ENCODE results near the gene MISP3.

The MISP3 gene

GRCh38 chr19:14062558-14062855, 10.1 kb upstream of the MISP3 start:
- no peak for TF ChIP-seq EP300 (IDR thresholded peaks at IDR 0.05; ENCODE audit: borderline replicate concordance)
- no peak for TF ChIP-seq CREB1 (IDR thresholded peaks at IDR 0.05; ENCODE audit: low read depth)
- TF ChIP-seq FOXM1 (IDR thresholded peaks at IDR 0.05; ENCODE audit: borderline replicate concordance, low read depth) = no peak
- no peak for TF ChIP-seq ZBTB7A (IDR thresholded peaks at IDR 0.05; ENCODE audit: low read depth)
- no peak for TF ChIP-seq YY1 (IDR thresholded peaks at IDR 0.05; ENCODE audit: low read depth)
- no peak for TF ChIP-seq EGR1 (IDR thresholded peaks at IDR 0.05)
- no peak for TF ChIP-seq REST (IDR thresholded peaks at IDR 0.05; ENCODE audit: low read depth)
- TF ChIP-seq USF1 (IDR thresholded peaks at IDR 0.05) = no peak
- no peak for TF ChIP-seq TCF12 (IDR thresholded peaks at IDR 0.05; ENCODE audit: low read depth)
- TF ChIP-seq MAX (IDR thresholded peaks at IDR 0.05) = no peak
- no peak for TF ChIP-seq CEBPB (IDR thresholded peaks at IDR 0.05)

- 0 out of 2 replicates have a peak, but pooled peaks have one; percentile 11 for TF ChIP-seq CEBPB (IDR thresholded peaks at IDR 0.05)
- TF ChIP-seq FOXM1 (IDR thresholded peaks at IDR 0.05; ENCODE audit: borderline replicate concordance, low read depth) = no peak
Observed at GRCh38 chr19:14063105-14063504, 9.5 kb upstream of the MISP3 start.

- TF ChIP-seq EGR1 (IDR thresholded peaks at IDR 0.05) (no peak), MAX (IDR thresholded peaks at IDR 0.05) (no peak), RAD21 (IDR thresholded peaks at IDR 0.05; ENCODE audit: low read depth) (no peak), CREB1 (IDR thresholded peaks at IDR 0.05; ENCODE audit: low read depth) (no peak), CEBPB (IDR thresholded peaks at IDR 0.05) (no peak), USF1 (IDR thresholded peaks at IDR 0.05) (no peak), NFIC (IDR thresholded peaks at IDR 0.05) (no peak), ZBTB7A (IDR thresholded peaks at IDR 0.05; ENCODE audit: low read depth) (no peak), EP300 (IDR thresholded peaks at IDR 0.05; ENCODE audit: borderline replicate concordance) (no peak), TCF12 (IDR thresholded peaks at IDR 0.05; ENCODE audit: low read depth) (no peak), YY1 (IDR thresholded peaks at IDR 0.05; ENCODE audit: low read depth) (no peak), TAF1 (IDR thresholded peaks at IDR 0.05; ENCODE audit: low read depth) (no peak), REST (IDR thresholded peaks at IDR 0.05; ENCODE audit: low read depth) (no peak), FOXM1 (IDR thresholded peaks at IDR 0.05; ENCODE audit: borderline replicate concordance, low read depth) (no peak), TEAD4 (IDR thresholded peaks at IDR 0.05) (no peak)
Observed at GRCh38 chr19:14066134-14066533, 6.5 kb upstream of the MISP3 start.

GRCh38 chr19:14070268-14071050, 2.1 kb upstream of the MISP3 start:
- TF ChIP-seq CREB1 (IDR thresholded peaks at IDR 0.05; ENCODE audit: low read depth) (no peak), TCF12 (IDR thresholded peaks at IDR 0.05; ENCODE audit: low read depth) (no peak), CEBPB (IDR thresholded peaks at IDR 0.05) (no peak), TAF1 (IDR thresholded peaks at IDR 0.05; ENCODE audit: low read depth) (no peak), ZBTB7A (IDR thresholded peaks at IDR 0.05; ENCODE audit: low read depth) (no peak), NFIC (IDR thresholded peaks at IDR 0.05) (no peak)

- TF ChIP-seq CEBPB (IDR thresholded peaks at IDR 0.05) = no peak
- no peak for TF ChIP-seq RAD21 (IDR thresholded peaks at IDR 0.05; ENCODE audit: low read depth)
- TF ChIP-seq TAF1 (IDR thresholded peaks at IDR 0.05; ENCODE audit: low read depth) = no peak
- TF ChIP-seq YY1 (IDR thresholded peaks at IDR 0.05; ENCODE audit: low read depth) = no peak
- no peak for TF ChIP-seq FOXM1 (IDR thresholded peaks at IDR 0.05; ENCODE audit: borderline replicate concordance, low read depth)
Observed at GRCh38 chr19:14073261-14073924, 807 bp downstream of the MISP3 start.
